Lung microvascular endothelial cell (primary cell): ENCODE measurements around the gene ANKMY1. TPM values are rescaled to one million over a fixed set of nuclear protein-coding genes. Genes with fewer than 3 reads are reported as not detected.

ENCODE experiments used
- DNase-seq, 2 donors: peaks; one replicate each; pipeline versions ENCODE4 v3.0.0 to v3.0.0-alpha.2; 2010; ENCODE audit warnings: low read depth in 2 of 2
- total RNA-seq: library from RNA; depleted of rRNA; stranded (reverse); fragments of >200 nt; gene quantifications from 2 replicates; pipeline ENCODE4 v1.2.1, GENCODE V29; 2014

ANKMY1 gene, protein sequence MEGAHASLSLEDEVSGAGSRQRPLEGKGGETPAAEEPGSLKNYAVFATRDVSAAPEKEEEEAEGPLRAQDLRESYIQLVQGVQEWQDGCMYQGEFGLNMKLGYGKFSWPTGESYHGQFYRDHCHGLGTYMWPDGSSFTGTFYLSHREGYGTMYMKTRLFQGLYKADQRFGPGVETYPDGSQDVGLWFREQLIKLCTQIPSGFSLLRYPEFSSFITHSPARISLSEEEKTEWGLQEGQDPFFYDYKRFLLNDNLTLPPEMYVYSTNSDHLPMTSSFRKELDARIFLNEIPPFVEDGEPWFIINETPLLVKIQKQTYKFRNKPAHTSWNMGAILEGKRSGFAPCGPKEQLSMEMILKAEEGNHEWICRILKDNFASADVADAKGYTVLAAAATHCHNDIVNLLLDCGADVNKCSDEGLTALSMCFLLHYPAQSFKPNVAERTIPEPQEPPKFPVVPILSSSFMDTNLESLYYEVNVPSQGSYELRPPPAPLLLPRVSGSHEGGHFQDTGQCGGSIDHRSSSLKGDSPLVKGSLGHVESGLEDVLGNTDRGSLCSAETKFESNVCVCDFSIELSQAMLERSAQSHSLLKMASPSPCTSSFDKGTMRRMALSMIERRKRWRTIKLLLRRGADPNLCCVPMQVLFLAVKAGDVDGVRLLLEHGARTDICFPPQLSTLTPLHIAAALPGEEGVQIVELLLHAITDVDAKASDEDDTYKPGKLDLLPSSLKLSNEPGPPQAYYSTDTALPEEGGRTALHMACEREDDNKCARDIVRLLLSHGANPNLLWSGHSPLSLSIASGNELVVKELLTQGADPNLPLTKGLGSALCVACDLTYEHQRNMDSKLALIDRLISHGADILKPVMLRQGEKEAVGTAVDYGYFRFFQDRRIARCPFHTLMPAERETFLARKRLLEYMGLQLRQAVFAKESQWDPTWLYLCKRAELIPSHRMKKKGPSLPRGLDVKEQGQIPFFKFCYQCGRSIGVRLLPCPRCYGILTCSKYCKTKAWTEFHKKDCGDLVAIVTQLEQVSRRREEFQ
- total RNA-seq: 3.5 and 6.0 TPM in 2 replicates

DNA sequence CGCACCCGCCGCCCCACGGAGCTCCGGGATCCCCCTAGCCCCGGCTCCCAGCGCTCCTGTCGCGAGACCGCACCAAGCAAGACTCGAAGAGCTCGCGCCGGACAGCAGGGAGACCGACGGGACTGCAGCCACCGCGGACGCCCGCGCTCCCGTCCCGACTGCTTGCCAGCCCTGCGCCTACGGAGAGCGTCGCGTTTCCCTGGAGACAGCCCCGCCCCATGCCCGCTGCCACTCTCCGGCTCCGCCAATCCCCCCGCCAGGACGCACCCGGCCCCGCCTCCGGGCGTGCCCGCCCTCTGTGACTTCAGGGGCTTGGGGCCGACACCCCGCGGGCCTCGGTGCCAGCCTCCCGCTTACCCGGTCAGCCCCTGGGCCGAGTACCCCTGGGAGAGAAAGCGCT is at the start of gene ANKMY1:
TSS of gene ANKMY1 (minus strand) at position 181 of the 400 bp plus-strand sequence. CDS start 653 bp downstream, outside the sequence.
- peak; percentile 79 to 86 for DNase-seq

DNA sequence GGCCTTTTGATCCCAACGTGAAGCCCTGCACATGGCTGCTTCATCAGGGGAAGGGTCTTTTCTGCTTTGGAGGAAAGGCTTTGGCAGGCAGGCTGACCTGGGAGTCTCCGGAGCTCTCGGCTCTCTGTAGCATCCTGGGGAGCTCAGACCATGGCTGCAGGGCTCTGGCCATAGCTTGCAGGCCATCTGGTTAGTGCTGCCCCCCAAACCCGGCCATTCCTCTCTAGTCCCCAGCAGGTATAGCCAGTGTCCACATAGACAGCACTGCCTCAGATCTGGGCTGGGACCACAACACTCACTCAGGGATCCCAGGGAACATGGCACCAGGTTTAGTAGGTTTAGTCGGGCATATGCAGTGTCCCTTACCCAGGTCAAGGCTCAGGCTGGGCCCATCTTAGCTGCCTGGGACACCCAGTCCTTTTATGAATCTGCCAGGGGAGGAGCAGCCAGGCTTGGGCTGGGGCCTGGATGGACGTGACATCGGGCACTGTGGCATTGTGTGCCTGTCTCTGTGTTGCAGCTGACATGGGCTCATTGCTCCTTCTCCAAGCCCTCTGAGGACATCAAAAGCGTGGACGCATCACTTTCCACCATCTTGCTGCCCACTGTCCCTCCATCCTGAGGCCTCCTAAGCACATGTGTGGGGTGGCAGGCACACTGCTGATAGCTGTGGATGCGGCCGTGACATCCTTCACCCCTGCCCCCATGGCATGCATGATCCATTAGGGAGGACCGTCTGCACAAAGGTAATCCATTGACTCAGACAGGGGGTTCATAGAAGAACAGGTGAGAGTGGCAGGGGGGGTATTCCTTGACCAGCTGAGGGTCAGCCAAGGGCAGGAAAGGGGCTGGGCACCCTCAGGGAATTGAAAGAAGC is 48.3 kb upstream of the ANKMY1 start:
- no peak for DNase-seq

DNA sequence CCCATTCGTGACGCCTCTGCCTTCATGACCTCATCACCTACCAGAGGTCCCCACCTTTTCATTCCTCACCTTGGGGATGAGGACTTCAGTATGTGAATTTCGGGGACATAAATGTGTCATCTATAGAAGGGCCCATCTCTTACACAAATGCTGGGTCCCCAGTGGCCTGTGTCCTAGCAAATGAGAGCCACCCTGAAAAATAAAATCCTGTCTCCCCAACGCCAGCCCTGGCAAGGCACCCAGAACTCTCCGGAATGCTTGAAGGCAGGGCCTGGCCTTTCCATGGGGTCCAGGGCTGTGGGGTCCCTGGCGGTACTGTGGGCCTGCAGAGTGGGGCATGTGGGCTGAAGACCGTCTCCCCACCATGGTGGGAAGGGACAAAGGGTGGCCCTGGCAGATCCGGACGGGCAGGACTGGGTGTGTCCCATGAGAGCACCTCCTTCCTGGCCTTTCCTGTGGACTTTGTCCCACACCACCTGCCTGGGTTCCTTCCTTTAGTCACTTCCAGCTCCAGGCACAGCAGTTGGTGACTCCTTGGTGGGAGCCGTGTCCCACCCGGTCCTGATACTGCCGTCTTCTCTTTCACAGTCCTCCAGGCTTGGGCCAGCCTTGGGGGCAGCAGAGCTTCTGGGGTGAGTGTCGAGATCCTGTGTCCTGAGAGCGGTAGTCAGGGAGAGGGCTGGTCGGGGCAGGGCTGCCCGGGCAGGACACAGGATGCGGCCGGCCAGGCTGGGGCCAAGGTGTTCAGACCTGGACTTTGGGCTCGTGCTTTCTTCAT is 47.3 kb upstream of the ANKMY1 start:
- DNase-seq: no peak

DNA sequence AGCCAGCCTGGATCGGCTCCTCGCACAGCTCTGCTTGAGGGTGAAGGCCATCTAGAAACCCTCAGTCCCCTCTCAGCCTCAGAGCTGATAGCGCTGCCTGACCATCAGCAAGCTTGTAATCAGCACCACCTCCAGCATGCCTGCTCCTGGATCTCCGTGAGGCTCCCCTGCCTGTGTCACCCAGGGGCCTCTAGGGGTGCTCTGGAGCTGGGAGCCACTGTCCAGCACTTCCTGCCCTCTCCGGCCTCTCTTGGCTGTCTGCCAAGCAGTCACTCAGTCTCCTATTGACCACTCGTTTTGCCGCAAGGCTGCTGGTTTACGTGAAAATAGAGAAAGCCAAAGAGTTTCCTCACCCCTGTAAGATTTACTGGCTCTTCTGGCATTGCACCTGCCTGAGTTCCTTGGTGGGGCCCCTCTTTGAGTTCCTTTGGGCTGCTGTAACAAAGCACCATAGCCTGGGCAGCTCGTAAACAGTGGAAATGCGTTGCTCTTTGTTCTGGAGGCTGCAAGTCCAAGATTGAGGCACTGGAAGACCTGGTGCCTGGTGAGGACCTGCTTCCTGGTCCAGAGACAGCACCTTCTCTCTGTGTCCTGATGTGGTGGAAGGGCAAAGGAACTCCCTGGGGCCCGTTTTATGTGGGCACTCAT is 46.6 kb upstream of the ANKMY1 start:
- peak; percentile 87 to 94 for DNase-seq

DNA sequence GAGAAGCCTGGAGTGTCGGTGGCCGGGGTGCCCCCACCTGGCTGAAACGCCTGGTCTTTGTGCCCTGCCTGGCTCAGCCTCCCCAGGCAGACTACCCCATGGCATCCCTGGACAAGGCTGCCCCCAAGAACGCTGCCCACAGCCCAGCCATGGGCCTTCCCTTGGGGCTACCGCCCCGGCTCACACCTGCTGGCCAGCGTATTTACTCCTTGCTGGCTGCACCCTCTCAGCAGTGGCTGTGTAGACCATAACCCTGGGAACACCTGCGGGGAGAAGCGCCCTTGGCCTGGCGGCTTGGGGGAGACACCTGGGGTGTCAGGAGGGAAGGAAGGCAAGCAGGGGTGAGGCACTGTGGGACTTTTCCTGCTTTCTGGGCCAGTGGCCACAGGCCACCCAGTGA is 46.1 kb upstream of the ANKMY1 start:
- no peak for DNase-seq

DNA sequence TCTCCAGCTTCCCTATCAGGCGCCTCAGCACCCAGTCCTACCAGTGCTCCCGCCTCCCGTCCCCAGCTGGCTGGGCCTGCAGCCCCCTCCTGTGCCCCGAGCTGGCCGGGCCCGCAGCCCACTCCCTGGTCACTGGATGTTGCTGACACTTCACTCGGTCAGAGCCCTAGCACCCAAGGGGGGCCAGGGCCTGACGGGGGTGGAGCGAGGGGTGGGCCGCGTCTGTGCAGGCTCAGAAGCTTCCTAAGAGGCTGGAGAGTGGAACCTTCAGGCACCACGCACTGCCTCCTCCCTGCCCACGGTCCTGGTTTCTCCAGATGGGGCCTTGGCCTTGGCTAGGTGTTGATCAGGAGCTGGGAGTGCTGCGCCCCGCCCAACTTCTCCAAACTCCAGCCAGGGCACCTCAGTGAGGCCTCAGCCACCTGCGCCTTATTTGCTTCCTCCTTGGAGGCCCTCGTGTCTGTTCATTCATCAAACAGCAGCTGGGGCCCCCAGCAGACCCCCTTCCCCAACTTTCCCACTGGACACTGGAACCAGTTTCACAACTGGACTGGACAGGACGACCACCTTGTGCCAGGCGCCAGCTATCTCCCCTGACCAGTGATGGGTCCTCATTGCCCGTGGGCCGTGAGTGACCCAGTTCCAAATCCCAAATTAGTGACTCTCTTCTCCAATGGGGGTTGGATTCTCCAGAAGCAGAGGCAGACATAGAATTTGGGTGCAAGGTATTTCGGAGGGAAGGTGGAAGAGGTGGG is 45.5 kb upstream of the ANKMY1 start:
- DNase-seq: no peak

DNA sequence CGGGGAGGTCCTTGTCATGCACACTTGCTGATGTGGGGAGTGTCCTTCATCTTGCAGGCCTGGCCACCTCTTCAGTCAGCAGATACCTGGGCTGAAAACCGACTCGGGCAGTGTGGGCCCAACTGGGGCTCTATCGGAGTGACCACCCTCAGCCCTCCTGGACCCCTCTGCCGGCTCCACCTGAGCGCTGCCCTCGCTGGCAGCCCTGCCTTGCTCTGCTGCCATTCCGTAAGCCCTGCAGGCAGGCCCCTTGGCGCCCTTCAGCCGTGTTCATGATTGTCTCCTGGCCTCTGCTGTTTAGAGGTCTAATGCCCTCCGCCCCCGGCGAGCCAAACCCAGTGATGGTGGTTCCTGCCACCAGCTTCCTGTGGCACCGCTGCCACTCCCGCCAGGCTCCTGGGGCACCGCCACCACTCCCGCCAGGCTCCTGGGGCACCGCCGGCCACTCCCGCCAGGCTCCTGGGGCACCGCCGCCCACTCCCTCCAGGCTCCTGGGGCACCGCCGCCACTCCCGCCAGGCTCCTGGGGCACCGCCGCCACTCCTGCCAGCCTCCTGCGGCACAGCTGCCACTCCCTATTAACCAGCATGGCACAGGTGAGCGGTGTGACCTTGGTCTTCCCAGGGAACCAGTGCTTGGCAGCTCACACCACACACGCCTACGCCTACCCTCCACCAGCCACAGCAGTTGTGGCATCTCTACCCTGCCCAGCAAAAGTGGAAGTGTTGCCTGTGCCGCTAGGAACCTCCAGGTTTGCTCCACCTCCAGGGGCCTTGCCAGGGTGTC is 44.7 kb upstream of the ANKMY1 start:
- no peak for DNase-seq

DNA sequence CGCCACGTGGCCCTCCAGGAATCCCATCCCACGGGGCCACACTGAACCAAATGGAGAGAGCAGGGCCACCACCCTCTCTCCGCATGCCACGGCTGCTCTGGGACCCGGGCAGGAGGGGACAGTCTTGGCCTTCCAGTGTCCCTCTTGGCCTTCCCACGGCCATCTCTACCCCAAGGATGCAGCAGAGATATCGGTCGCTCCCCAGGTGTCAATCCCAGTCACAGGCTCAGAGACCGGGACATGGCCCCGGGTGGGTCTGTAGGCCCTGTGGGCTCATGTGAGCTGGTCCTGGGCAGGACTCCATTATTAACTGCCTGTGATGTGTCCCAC is 44.0 kb upstream of the ANKMY1 start:
- no peak for DNase-seq

DNA sequence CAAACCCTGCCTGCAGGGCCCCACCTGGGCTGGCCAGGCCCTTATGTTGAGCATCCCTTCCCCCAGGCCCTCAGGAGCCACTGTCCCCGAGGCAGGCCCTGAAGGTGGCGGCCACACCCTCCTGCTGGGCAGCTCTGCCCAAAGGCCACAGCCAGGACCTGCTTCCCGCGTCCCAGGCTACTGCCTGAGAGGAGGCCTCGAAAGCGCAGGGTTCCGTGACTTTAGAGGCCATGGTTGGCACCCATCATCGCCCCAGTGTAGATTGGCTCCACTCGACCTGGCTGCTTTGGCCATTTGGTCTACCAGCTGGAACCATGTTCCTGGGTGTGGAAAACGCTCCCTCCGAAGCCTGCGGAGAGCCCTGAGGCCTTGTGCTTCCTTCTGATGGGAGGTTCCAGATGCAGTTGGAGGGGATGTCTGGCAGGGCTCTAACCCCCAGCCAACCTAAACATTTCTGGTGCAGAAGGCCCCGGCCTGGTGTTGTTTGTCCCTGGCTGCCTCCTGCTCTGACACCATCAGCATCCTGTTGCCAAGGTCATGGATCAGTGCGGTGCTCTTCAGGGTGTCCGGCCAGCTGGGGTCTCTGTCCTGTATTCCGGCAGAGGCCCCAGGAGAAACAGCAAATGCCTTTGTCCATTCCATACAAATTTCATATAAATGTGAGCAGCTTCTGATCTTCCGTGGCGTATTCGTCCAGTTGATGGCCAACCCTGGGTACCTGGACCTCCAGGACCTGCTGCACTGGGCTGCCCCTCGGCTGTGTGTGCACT is 43.5 kb upstream of the ANKMY1 start:
- DNase-seq: peak in 1 of 2 donors; percentile 76

DNA sequence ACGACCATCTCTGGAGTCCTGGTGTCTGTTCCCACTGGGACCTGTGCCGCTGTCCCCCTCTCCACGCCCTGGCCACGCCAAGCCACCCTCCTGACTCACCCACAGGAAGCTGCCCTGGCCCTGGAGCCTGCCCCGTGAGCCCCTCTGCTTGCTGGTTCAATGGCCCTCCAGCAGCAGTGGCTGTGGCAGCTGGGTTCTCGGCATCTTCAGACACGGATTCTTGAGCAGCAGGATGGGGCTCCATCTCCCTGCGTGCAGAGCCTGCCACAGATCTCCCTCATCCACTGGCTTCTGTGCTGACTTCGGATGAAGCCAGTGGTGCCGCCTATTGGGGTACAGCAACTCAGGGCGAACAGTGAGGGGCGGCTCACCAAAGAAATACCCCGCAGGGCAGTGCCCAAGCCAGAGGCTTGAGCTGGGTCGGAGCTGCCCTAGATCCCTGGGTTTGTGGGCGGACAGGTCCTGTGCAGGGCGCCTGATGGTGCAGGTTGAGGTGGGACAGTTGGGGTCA is 42.7 kb upstream of the ANKMY1 start:
- DNase-seq: no peak

DNA sequence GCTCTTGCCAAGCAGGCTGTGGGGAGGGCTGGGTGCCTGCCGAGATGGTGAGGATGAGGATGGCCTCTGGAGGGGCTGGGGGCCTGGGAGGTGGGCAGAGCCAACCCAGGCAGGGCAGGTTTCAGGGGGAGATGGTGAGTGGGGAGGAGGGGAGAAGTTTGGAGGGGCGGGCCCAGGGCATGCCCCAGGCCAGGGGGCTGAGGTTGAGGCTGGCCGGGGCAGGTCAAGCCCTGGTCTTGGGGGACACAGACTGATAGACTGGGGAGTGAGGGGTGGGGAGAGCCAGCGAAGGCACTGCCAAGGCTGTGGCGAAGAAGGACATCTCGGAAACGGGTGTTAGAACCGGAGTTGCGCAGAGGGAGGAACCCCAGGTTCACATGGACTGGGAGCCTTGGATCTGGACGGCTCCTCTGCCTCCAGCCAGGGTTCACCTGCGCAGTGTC is 41.4 kb upstream of the ANKMY1 start:
- DNase-seq: no peak

DNA sequence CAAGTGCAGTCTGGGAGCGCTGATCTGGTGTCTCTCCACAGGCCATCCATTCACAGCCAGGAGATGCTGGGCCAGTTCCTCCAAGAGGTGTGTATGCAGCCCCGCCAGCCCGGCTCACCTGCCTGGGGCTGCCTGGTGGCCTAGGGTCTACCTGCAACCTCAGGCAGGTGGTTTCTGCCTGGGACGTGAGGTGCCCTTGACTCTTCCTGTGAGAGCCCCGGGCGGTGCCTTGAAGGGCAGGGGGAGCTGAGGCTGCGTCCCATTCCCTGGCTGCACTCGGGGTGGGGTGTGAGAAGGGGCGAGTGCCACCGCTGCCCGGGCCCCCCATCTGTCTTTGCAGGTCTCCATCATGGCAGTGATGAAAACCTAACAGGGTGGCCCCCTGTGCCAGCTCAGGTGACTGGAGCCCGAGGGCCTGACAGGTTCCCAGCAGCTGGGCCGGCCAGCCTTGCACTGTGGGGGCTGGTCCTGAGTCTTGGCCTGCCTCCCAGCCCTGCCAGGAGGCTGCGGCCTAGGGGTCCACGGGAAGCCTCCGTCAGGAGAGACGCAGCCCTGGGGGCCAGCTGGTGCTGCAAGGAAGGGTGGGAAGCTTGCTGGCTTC is 40.6 kb upstream of the ANKMY1 start:
- DNase-seq: no peak

DNA sequence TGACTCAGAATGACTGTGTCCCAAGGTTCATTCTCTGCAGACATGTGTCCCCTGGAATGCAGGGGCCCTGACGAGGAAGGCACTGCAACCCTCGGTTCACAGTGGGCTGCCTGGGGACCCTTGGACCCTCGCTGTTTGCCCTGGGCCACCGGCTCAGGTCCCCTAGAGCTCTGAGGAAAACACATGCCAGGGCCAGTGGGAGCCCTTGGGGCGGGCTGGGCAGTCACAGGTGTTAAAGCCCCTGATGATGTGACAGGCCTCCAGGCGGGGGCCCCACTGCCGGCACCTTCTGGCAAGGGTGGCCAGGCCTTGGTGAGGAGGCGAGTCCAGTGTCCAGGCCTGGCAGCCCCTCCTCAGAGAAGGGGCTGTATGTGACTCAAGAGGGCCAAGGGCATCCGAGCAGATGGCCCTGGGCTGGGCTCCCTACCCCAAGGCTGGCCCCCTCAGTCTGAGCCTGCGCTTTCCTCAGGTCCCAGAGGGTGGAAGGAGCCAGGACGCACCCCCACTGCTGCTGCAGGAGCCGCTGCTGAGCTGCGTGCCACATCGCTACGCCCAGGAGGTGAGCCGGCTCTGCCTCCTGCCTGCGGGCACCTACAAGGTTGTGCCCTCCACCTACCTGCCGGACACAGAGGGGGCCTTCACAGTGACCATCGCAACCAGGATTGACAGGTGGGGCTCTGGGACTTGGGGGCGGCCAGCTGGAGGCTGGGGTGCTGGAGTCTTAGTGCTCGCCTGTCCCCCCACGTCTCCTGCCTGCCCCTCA is 39.8 kb upstream of the ANKMY1 start:
- DNase-seq: no peak

DNA sequence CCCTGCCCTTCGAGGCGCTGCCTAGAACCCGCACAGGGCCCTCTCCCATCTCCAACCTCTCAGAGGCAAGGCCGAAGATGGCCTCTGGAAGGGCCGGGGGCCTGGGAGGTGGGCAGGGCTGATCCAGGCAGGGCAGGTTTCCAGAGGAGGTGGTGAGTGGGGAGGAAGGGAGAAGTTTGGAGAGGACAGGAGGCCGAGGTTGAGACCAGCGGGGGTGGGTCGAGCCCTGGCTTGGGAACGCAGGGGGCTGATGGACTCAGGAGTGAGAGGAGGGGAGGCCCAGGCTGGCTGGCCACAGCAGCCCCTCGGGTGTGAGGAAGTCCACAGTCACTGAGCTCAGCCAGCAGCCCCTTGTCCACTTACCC is 39.2 kb upstream of the ANKMY1 start:
- DNase-seq: no peak

DNA sequence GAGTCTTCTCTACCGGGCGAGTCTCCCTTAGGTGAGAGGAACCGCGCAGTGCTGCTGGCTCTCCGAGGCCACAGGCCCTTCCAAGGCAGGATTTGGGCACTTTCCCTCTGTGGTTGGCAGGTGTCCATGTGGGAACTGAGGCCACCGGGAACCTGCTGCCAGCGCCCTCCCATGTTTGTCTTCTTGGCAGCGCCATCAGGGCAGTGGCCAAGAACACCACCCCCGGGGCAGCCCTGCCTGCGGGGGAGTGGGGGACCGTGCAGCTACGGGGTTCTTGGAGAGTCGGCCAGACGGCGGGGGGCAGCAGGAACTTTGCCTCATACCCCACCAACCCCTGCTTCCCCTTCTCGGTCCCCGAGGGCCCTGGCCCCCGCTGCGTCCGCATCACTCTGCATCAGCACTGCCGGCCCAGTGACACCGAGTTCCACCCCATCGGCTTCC is 38.7 kb upstream of the ANKMY1 start:
- no peak for DNase-seq

DNA sequence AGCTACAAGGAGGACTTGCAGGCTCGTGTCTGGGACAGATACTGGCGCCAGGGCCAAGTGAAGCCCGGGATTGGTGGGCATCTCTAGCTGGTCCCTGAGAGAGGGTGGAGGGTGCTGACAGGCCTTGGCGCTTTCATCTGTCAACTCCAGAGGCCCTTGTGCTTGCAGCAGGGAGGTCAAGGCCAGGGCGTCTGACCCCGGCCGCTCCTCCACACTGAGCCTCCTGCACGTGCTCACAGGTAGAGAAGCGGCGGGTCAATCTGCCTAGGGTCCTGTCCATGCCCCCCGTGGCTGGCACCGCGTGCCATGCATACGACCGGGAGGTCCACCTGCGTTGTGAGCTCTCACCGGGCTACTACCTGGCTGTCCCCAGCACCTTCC is 38.3 kb upstream of the ANKMY1 start:
- no peak for DNase-seq
